Activated T-cell treated with anti-CD3 and anti-CD28 coated beads, Interleukin-2, amount 50 U/mL, for 1 hour (primary cell): ENCODE measurements around the gene OLFML1.

Experiments used
- DNase-seq: peaks from one replicate; pipeline ENCODE4 v3.0.0-alpha.2; 2020

The OLFML1 gene

GRCh38 chr11:7484131-7484530 lies 1.2 kb upstream of the OLFML1 start:
- no peak for DNase-seq

- no peak for DNase-seq
Measured at GRCh38 chr11:7484645-7485044, 661 bp upstream of the OLFML1 start.

- no peak for DNase-seq
Measured at GRCh38 chr11:7486098-7486780, 933 bp downstream of the OLFML1 start.

- no peak for DNase-seq
Measured at GRCh38 chr11:7486781-7487140, 1.5 kb downstream of the OLFML1 start.

- no peak for DNase-seq
Measured at GRCh38 chr11:7487360-7487759, 2.1 kb downstream of the OLFML1 start.

- DNase-seq, result no peak
Measured at GRCh38 chr11:7488681-7489080, 3.4 kb downstream of the OLFML1 start.

GRCh38 chr11:7489376-7489775 lies 4.1 kb downstream of the OLFML1 start:
- no peak for DNase-seq

GRCh38 chr11:7490054-7490453 lies 4.7 kb downstream of the OLFML1 start:
- DNase-seq, result no peak

- DNase-seq, result no peak
Measured at GRCh38 chr11:7490535-7490934, 5.2 kb downstream of the OLFML1 start.

- no peak for DNase-seq
Measured at GRCh38 chr11:7492253-7492652, 6.9 kb downstream of the OLFML1 start.

GRCh38 chr11:7493670-7494069 lies 8.4 kb downstream of the OLFML1 start:
- no peak for DNase-seq

- no peak for DNase-seq
Measured at GRCh38 chr11:7494086-7494745, 8.9 kb downstream of the OLFML1 start.

- DNase-seq, result no peak
Measured at GRCh38 chr11:7495882-7496551, 10.7 kb downstream of the OLFML1 start.

- DNase-seq, result no peak
Measured at GRCh38 chr11:7498193-7498592, 12.9 kb downstream of the OLFML1 start.

GRCh38 chr11:7499081-7499480 lies 13.8 kb downstream of the OLFML1 start:
- no peak for DNase-seq

GRCh38 chr11:7500251-7500650 lies 14.9 kb downstream of the OLFML1 start:
- DNase-seq, result no peak

- no peak for DNase-seq
Measured at GRCh38 chr11:7501251-7501650, 15.9 kb downstream of the OLFML1 start.

GRCh38 chr11:7501894-7502293 lies 16.6 kb downstream of the OLFML1 start:
- no peak for DNase-seq

- no peak for DNase-seq
Measured at GRCh38 chr11:7506243-7506642, 20.9 kb downstream of the OLFML1 start.

- no peak for DNase-seq
Measured at GRCh38 chr11:7508087-7508486, 22.8 kb downstream of the OLFML1 start.

GRCh38 chr11:7509966-7510365 lies 24.7 kb downstream of the OLFML1 start:
- no peak for DNase-seq

GRCh38 chr11:7511401-7511800 lies 26.1 kb downstream of the OLFML1 start:
- no peak for DNase-seq

GRCh38 chr11:7512525-7513233 lies 27.4 kb downstream of the OLFML1 start:
- DNase-seq, result no peak
